ENCODE data around the gene SPC24.
A peak's percentile ranks its signal among the peaks of the same experiment; 100 is the strongest.

SPC24 gene

GRCh38 chr19:11155373-11156120 lies at the start of gene SPC24:
SPC24 (minus strand) TSS chr19:11155782; CDS start chr19:11155776, 6 bp downstream.
- TF ChIP-seq, protein P1, sequence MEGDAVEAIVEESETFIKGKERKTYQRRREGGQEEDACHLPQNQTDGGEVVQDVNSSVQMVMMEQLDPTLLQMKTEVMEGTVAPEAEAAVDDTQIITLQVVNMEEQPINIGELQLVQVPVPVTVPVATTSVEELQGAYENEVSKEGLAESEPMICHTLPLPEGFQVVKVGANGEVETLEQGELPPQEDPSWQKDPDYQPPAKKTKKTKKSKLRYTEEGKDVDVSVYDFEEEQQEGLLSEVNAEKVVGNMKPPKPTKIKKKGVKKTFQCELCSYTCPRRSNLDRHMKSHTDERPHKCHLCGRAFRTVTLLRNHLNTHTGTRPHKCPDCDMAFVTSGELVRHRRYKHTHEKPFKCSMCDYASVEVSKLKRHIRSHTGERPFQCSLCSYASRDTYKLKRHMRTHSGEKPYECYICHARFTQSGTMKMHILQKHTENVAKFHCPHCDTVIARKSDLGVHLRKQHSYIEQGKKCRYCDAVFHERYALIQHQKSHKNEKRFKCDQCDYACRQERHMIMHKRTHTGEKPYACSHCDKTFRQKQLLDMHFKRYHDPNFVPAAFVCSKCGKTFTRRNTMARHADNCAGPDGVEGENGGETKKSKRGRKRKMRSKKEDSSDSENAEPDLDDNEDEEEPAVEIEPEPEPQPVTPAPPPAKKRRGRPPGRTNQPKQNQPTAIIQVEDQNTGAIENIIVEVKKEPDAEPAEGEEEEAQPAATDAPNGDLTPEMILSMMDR (IDR thresholded peaks at IDR 0.05; ENCODE audit: poor library complexity, severe bottlenecking): no peak
- Histone ChIP-seq H3K4me1 (ENCODE audit: insufficient read depth, poor library complexity, severe bottlenecking) (peaks cover 23% of the 10 kb centered on the region), H3K27me3 (ENCODE audit: insufficient read depth, poor library complexity, severe bottlenecking) (no peaks in the 10 kb centered on the region), H3K36me3 (ENCODE audit: low read depth) (peaks cover 28% of the 10 kb centered on the region), H3K9me3 (ENCODE audit: severe bottlenecking) (no peaks in the 10 kb centered on the region), H3K27ac (ENCODE audit: poor library complexity, severe bottlenecking) (peak within 1 kb of the TSS; percentile 70), H3K4me3 (ENCODE audit: severe bottlenecking) (peak within 1 kb of the TSS; percentile 96)
- DNase-seq (ENCODE audit: low spot score): peak; percentile 98
- ATAC-seq (ENCODE audit: low read depth): peak; percentile 98

DNA sequence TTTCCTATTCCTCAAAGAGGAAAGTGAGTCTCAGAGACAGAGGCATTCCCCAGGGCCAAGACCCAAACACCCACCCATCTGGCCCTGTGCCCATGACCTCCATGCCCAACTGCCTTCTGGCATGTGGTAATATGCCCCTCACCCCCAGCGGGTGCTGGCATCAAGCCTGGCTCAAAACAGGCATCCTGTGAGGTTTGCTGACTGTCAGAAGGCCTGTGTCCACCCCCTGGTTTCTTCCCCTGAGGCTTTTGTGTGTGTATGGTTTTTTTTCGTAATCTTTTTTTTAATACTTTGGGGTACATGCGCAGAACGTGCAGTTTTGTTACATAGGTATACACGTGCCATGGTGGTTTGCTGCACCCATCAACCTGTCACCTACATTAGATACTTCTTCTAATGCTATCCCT lies 49.4 kb upstream of the SPC24 start:
- H3K27me3 ChIP-seq (ENCODE audit: insufficient read depth, poor library complexity, severe bottlenecking): no peaks in the 10 kb centered on the region
- H3K27ac ChIP-seq (ENCODE audit: poor library complexity, severe bottlenecking): no peak overlapping the region
- peaks cover 5% of the 10 kb centered on the region for H3K4me1 ChIP-seq (ENCODE audit: insufficient read depth, poor library complexity, severe bottlenecking)
- no peaks in the 10 kb centered on the region for H3K9me3 ChIP-seq (ENCODE audit: severe bottlenecking)
- DNase-seq (ENCODE audit: low spot score) (no peak), ATAC-seq (ENCODE audit: low read depth) (no peak)
- H3K4me3 ChIP-seq (ENCODE audit: severe bottlenecking): no peak overlapping the region
- TF ChIP-seq, protein P1 (IDR thresholded peaks at IDR 0.05; ENCODE audit: poor library complexity, severe bottlenecking): no peak
- no peaks in the 10 kb centered on the region; the same call in 1 of the 2 replicates for H3K36me3 ChIP-seq (ENCODE audit: low read depth)

- TF ChIP-seq, protein P1 (IDR thresholded peaks at IDR 0.05; ENCODE audit: poor library complexity, severe bottlenecking): peak; percentile 57
- DNase-seq (ENCODE audit: low spot score): no peak
These were observed 48.6 kb upstream of the SPC24 start for GRCh38 chr19:11204076-11204602.

GRCh38 chr19:11203194-11204075 lies 47.9 kb upstream of the SPC24 start:
- Histone ChIP-seq H3K9me3 (ENCODE audit: severe bottlenecking) (no peaks in the 10 kb centered on the region), H3K4me1 (ENCODE audit: insufficient read depth, poor library complexity, severe bottlenecking) (peaks cover 5% of the 10 kb centered on the region), H3K4me3 (ENCODE audit: severe bottlenecking) (no peak overlapping the region), H3K27ac (ENCODE audit: poor library complexity, severe bottlenecking) (no peak overlapping the region), H3K27me3 (ENCODE audit: insufficient read depth, poor library complexity, severe bottlenecking) (no peaks in the 10 kb centered on the region), H3K36me3 (ENCODE audit: low read depth) (no peaks in the 10 kb centered on the region; the same call in 1 of the 2 replicates)
- TF ChIP-seq, protein P1 (IDR thresholded peaks at IDR 0.05; ENCODE audit: poor library complexity, severe bottlenecking): peak; percentile 84
- DNase-seq (ENCODE audit: low spot score): no peak
- peak; percentile 71 for ATAC-seq (ENCODE audit: low read depth)

More at GRCh38 chr19:11204076-11204602, 48.6 kb upstream of the SPC24 start:
- Histone ChIP-seq H3K4me3 (ENCODE audit: severe bottlenecking) (no peak overlapping the region), H3K27ac (ENCODE audit: poor library complexity, severe bottlenecking) (no peak overlapping the region), H3K27me3 (ENCODE audit: insufficient read depth, poor library complexity, severe bottlenecking) (no peaks in the 10 kb centered on the region), H3K36me3 (ENCODE audit: low read depth) (no peaks in the 10 kb centered on the region; the same call in 1 of the 2 replicates), H3K4me1 (ENCODE audit: insufficient read depth, poor library complexity, severe bottlenecking) (peaks cover 5% of the 10 kb centered on the region), H3K9me3 (ENCODE audit: severe bottlenecking) (no peaks in the 10 kb centered on the region)
- no peak for ATAC-seq (ENCODE audit: low read depth)

Data from RWPE2 (cell line).